Fibroblast of skin of right quadriceps (primary cell): Measurements from ENCODE around the gene GRK6.
"Not testable (repeated sequence)": the region's sequence is repeated elsewhere in the genome, so short reads cannot be mapped to it uniquely, and the experiment has no call there.

ENCODE experiments used
- DNase-seq: peaks from one replicate; pipeline ENCODE4 v3.0.0-alpha.2; 2013

GRK6 gene

GRCh38 chr5:177399997-177400868, 26.2 kb upstream of the GRK6 start, which contains the start of gene PFN3:
Gene PFN3, minus strand, starts transcription at chr5:177400661. Its CDS starts 85 bp downstream, at chr5:177400576.
- DNase-seq, result peak; percentile 49

- DNase-seq, result peak; percentile 44
These were observed 24.0 kb upstream of the GRK6 start for GRCh38 chr5:177402271-177403043.

- DNase-seq, result no peak
These were observed 23.2 kb upstream of the GRK6 start for GRCh38 chr5:177403102-177403791.

- peak; percentile 67 for DNase-seq
These were observed 22.5 kb upstream of the GRK6 start for GRCh38 chr5:177403792-177404640.

- no peak for DNase-seq
These were observed 21.8 kb upstream of the GRK6 start for GRCh38 chr5:177404641-177405179.

- no peak for DNase-seq
These were observed 21.2 kb upstream of the GRK6 start for GRCh38 chr5:177405312-177405711.

GRCh38 chr5:177405805-177406204, 20.7 kb upstream of the GRK6 start:
- DNase-seq, result no peak

GRCh38 chr5:177409043-177409801, 17.3 kb upstream of the GRK6 start, which contains the start of gene F12:
Gene F12, minus strand, starts transcription at chr5:177409564. Its CDS starts 37 bp downstream, at chr5:177409527.
- DNase-seq, result no peak

GRCh38 chr5:177410575-177410974, 15.9 kb upstream of the GRK6 start:
- DNase-seq, result no peak

GRCh38 chr5:177412603-177413233, 13.8 kb upstream of the GRK6 start:
- DNase-seq, result no peak

- no peak for DNase-seq
These were observed 12.0 kb upstream of the GRK6 start for GRCh38 chr5:177414481-177414880.

GRCh38 chr5:177417081-177417480, 9.4 kb upstream of the GRK6 start:
- DNase-seq, result not testable (repeated sequence)

- DNase-seq, result peak; percentile 62
These were observed 7.4 kb upstream of the GRK6 start for GRCh38 chr5:177419046-177419445.

GRCh38 chr5:177420472-177420871, 6.0 kb upstream of the GRK6 start:
- DNase-seq, result not testable (repeated sequence)

- no peak for DNase-seq
These were observed 5.2 kb upstream of the GRK6 start for GRCh38 chr5:177421062-177421798.

GRCh38 chr5:177423671-177424070, 2.8 kb upstream of the GRK6 start:
- DNase-seq, result no peak

GRCh38 chr5:177425196-177425800, 1.2 kb upstream of the GRK6 start:
- DNase-seq, result no peak

GRCh38 chr5:177425801-177426565, 493 bp upstream of the GRK6 start:
- DNase-seq, result peak; percentile 100
